ENCODE results near the gene KPNA2.
"Not testable (repeated sequence)": the region's sequence is repeated elsewhere in the genome, so short reads cannot be mapped to it uniquely, and the experiment has no call there.

KPNA2 gene

DNA sequence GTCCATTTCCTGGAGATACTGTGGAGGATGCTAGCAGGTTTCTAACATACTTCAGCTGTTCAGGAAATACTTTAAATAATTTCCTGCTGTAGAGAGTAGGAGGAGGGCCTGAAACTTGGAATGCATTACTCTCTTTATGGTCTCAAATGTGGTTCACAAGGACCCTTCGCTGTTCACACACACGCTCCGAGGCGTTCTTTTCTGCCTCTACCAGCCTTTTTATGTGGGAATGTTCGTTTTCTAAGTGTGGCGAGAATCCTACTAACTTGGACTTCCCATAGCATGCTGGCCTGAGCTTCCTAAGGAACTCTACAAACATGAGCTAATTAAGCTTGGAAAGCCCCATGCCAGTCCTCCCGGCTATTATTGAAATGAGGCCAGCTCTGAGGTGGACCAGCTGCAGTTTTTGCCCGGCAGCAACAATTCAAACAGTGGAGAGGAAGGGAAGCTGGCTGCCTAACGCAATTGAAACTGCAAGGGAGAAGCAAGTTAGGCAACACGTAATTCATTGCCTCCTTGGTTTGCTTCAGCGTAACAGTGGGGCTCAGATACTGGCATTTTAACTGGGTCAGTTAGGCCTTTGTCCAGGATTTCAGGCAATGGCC is 18.9 kb downstream of the KPNA2 start:
- Histone ChIP-seq H3K4me3 (ENCODE audit: low read length) (no peak overlapping the region), H3K36me3 (ENCODE audit: insufficient read depth, low read length) (no peaks in the 10 kb centered on the region), H3K4me1 (ENCODE audit: insufficient read depth, low read length) (peaks cover 7% of the 10 kb centered on the region), H3K9me3 (ENCODE audit: low read length) (no peaks in the 10 kb centered on the region), H3K27me3 (ENCODE audit: insufficient read depth, low read length) (no peaks in the 10 kb centered on the region), H2AFZ (ENCODE audit: low read depth, low read length) (no peak overlapping the region)

DNA sequence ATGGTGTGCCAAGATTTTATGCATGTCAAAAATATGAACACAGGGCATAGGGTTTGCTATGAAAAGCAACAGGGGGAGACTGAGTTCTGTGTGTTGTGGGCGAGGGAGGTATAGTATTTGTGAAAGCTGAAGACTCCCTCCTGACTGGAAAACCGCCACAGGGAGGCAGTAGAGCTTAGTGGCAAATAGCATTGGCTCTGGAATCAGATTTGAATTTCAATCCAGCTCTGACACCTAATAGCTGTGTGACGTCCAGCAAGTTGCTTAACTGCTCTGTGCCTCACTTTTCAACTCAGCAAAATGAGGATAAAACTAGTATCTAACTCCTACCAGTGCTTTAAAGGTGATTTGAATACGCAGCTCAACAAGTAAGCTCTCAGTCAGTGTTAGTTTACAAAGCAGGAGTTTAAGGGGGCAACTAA is 22.0 kb downstream of the KPNA2 start:
- H3K4me1 ChIP-seq (ENCODE audit: insufficient read depth, low read length): peaks cover 7% of the 10 kb centered on the region
- H3K9me3 ChIP-seq (ENCODE audit: low read length): no peaks in the 10 kb centered on the region
- no peak overlapping the region for H2AFZ ChIP-seq (ENCODE audit: low read depth, low read length)
- no peaks in the 10 kb centered on the region for H3K27me3 ChIP-seq (ENCODE audit: insufficient read depth, low read length)
- no peaks in the 10 kb centered on the region for H3K36me3 ChIP-seq (ENCODE audit: insufficient read depth, low read length)
- H3K4me3 ChIP-seq (ENCODE audit: low read length): no peak overlapping the region

DNA sequence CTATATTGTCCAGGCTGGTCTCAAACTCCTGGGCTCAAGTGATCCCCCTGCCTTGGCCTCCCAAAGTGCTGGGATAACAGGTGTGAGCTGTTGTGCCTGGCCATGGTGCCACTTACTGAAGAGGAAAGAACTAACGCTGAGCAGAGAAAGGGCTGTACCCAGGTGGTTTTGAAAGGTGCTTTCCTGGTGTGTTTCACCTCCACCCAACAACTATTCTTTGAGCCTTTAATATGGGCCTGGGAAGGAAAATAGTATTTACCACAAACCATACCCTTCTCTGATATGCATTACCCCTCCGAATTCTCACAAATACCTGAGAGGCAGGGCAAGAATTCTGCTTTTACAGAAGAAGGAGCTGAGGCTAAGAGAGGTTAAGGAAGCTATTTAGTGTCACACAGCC is 24.8 kb downstream of the KPNA2 start:
- Histone ChIP-seq H3K36me3 (ENCODE audit: insufficient read depth, low read length) (no peaks in the 10 kb centered on the region), H3K27me3 (ENCODE audit: insufficient read depth, low read length) (no peaks in the 10 kb centered on the region), H3K4me1 (ENCODE audit: insufficient read depth, low read length) (no peaks in the 10 kb centered on the region), H3K9me3 (ENCODE audit: low read length) (no peaks in the 10 kb centered on the region), H3K4me3 (ENCODE audit: low read length) (no peak overlapping the region), H2AFZ (ENCODE audit: low read depth, low read length) (no peak overlapping the region)

DNA sequence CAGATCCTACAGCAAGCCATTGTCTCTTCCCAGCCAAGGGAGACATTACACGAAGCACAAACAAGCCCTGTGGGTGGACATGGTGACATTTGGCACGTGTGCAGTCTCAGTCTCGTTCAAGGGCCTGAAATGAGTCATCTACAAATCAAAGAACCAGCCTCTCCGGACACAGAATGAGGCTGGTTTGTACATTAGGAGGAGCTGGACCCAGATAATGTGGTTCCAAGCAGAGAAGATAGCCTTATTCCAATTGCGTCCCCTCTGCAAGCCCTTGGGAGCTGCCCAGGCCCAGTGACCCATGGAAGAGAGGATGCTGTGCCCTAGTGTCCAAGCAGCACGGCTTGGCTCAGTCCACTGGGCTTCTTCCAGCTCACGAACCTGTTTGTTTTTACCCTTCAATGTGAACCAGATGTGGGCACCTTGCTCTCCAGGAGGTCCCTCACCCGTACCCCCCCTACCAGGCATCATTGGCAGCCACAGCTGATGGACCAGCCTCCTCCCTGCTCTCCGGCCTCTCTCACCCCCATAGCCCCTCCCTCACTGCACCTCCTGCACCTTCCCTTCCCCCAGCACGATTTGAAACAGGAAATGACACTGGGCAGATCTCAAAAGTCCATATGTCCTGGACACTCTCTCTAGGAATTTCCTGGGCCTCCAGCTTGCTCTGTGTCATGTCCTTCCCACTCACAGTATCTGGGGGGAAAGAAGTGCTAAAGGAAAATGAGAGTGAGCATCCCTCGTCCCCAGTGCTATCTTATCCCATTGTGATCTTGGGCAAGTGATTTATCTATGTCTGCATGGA is 26.2 kb downstream of the KPNA2 start:
- no peaks in the 10 kb centered on the region for H3K27me3 ChIP-seq (ENCODE audit: insufficient read depth, low read length)
- H3K36me3 ChIP-seq (ENCODE audit: insufficient read depth, low read length): no peaks in the 10 kb centered on the region
- H3K4me1 ChIP-seq (ENCODE audit: insufficient read depth, low read length): no peaks in the 10 kb centered on the region
- no peaks in the 10 kb centered on the region for H3K9me3 ChIP-seq (ENCODE audit: low read length)
- no peak overlapping the region for H2AFZ ChIP-seq (ENCODE audit: low read depth, low read length)
- H3K4me3 ChIP-seq (ENCODE audit: low read length): no peak overlapping the region

GRCh38 chr17:68065366-68065765 is 29.8 kb downstream of the KPNA2 start:
- H3K4me1 ChIP-seq (ENCODE audit: insufficient read depth, low read length); H3K27me3 ChIP-seq (ENCODE audit: insufficient read depth, low read length); H3K36me3 ChIP-seq (ENCODE audit: insufficient read depth, low read length); H3K4me3 ChIP-seq (ENCODE audit: low read length); H2AFZ ChIP-seq (ENCODE audit: low read depth, low read length); H3K9me3 ChIP-seq (ENCODE audit: low read length): not testable (repeated sequence)

DNA sequence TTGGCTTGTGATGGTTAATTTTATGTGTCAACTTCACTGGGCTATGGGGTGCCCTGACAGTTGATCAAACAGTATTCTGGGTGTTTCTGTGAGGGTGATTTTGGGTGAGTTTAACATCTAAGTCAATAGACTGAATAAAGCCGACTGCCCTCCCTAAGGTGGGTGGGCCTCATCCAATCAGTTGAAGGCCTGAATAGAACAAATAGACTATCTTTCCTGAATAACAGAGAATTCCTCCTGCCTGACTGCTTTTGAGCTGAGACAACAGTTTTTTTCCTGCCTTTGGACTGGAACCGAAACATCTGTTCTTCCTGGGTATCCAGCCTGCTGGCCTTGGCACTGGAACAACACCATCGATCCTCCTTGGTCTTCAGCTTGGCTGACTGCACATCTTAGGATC is 33.0 kb downstream of the KPNA2 start:
- not testable (repeated sequence) for H3K4me1 ChIP-seq (ENCODE audit: insufficient read depth, low read length); H3K27me3 ChIP-seq (ENCODE audit: insufficient read depth, low read length)

GRCh38 chr17:68070582-68071444 is 35.3 kb downstream of the KPNA2 start:
- H3K36me3 ChIP-seq (ENCODE audit: insufficient read depth, low read length); H2AFZ ChIP-seq (ENCODE audit: low read depth, low read length); H3K4me1 ChIP-seq (ENCODE audit: insufficient read depth, low read length); H3K27me3 ChIP-seq (ENCODE audit: insufficient read depth, low read length); H3K9me3 ChIP-seq (ENCODE audit: low read length); H3K4me3 ChIP-seq (ENCODE audit: low read length): not testable (repeated sequence)

More for the DNA sequence above, 33.0 kb downstream of the KPNA2 start:
- H3K4me3 ChIP-seq (ENCODE audit: low read length); H3K9me3 ChIP-seq (ENCODE audit: low read length); H2AFZ ChIP-seq (ENCODE audit: low read depth, low read length); H3K36me3 ChIP-seq (ENCODE audit: insufficient read depth, low read length): not testable (repeated sequence)

- Histone ChIP-seq H3K27me3 (ENCODE audit: insufficient read depth, low read length) (no peaks in the 10 kb centered on the region), H3K4me1 (ENCODE audit: insufficient read depth, low read length) (no peaks in the 10 kb centered on the region), H3K36me3 (ENCODE audit: insufficient read depth, low read length) (no peaks in the 10 kb centered on the region), H3K4me3 (ENCODE audit: low read length) (no peak overlapping the region), H2AFZ (ENCODE audit: low read depth, low read length) (no peak overlapping the region), H3K9me3 (ENCODE audit: low read length) (no peaks in the 10 kb centered on the region)
Observed at GRCh38 chr17:68074279-68074678, 38.7 kb downstream of the KPNA2 start.

- not testable (repeated sequence) for H3K4me1 ChIP-seq (ENCODE audit: insufficient read depth, low read length); H3K27me3 ChIP-seq (ENCODE audit: insufficient read depth, low read length); H3K4me3 ChIP-seq (ENCODE audit: low read length); H2AFZ ChIP-seq (ENCODE audit: low read depth, low read length); H3K36me3 ChIP-seq (ENCODE audit: insufficient read depth, low read length); H3K9me3 ChIP-seq (ENCODE audit: low read length)
Observed at GRCh38 chr17:68075953-68076607, 40.5 kb downstream of the KPNA2 start.

DNA sequence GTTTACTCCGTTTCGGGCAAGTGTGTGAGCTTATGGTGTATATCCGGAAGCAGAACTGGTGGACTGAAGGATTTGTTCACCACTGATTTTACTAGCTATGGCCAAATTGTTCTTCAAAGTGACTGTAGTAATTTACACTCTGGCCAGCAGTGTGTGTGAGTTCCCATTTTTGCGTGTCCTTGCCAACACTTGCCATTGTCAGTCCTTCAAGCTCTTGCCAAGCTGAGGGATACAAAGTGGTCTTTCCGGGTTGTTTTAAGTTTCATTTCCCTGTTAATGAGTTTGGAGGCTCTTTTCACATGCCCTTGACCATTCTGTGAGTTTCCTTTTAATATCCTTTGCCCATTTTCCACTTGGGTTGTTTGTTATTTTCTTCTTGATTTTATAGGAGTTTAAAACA is 42.0 kb downstream of the KPNA2 start:
- not testable (repeated sequence) for H3K9me3 ChIP-seq (ENCODE audit: low read length); H3K27me3 ChIP-seq (ENCODE audit: insufficient read depth, low read length); H2AFZ ChIP-seq (ENCODE audit: low read depth, low read length); H3K4me3 ChIP-seq (ENCODE audit: low read length); H3K36me3 ChIP-seq (ENCODE audit: insufficient read depth, low read length); H3K4me1 ChIP-seq (ENCODE audit: insufficient read depth, low read length)

DNA sequence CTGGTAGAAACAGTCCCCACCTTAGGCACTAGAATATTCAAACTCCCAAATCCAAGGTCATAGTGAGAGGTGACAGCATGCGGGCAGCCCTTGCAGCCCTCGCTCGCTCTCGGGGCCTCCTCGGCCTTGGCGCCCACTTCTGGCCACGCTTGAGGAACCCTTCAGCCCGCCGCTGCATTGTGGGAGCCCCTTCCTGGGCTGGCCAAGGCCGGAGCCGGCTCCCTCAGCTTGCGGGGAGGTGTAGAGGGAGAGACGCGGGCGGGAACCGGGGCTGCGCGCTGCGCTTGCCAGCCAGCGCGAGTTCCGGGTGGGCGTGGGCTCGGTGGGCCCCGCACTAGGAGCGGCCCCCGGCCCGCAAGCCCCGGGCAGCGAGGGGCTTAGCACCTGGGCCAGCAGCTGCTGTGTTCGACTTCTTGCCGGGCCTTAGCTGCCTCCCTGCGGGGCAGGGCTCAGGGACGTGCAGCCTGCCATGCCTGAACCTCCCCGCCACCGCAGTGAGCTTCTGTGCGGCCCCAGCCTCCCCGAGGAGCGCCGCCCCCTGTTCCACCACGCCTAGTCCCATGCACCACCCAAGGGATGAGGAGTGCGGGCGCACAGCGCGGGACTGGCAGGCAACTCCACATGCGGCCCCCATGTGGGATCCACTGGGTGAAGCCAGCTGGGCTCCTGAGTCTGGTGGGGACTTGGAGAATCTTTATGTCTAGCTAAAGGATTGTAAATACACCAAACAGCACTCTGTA is 45.0 kb downstream of the KPNA2 start:
- H3K36me3 ChIP-seq (ENCODE audit: insufficient read depth, low read length): no peaks in the 10 kb centered on the region
- no peaks in the 10 kb centered on the region for H3K27me3 ChIP-seq (ENCODE audit: insufficient read depth, low read length)
- H3K4me1 ChIP-seq (ENCODE audit: insufficient read depth, low read length): no peaks in the 10 kb centered on the region
- H3K4me3 ChIP-seq (ENCODE audit: low read length): no peak overlapping the region
- no peak overlapping the region for H2AFZ ChIP-seq (ENCODE audit: low read depth, low read length)
- no peaks in the 10 kb centered on the region for H3K9me3 ChIP-seq (ENCODE audit: low read length)

DNA sequence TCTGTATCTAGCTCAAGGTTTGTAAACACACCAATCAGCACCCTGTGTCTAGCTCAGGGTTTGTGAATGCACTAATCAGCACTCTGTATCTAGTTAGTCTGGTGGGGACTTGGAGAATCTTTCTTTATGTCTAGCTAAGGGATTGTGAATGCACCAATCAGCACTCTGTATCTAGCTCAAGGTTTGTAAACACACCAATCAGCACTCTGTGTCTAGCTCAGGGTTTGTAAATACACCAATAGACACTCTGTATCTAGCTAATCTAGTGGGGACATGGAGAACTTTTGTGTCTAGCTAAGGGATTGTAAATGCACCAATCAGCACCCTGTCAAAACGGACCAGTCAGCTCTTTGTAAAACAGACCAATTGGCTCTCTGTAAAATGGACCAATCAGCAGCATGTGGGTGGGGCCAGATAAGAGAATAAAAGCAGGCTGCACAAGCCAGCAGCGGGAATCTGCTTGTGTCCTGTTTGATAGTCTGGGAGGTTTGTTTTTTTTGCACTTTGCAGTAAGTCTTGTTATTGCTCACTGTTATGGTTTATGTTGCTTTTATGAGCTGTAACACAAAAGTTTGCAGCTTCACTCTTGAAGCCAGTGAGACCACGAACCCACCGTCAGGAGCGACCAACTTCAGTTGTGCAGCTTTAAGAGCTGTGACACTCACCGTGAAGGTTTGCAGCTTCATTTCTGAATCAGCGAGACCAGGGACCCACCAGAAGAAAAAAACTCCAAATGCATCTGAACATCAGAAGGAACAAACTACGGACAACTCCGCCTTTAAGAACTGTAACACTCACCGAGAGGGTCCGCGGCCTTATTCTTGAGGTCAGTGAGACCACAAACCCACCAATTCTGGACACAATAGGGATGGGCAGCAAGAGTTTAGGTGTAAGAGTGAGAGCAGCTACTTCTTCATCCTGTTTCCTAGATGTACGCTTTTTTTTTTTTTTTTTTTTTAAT is 46.0 kb downstream of the KPNA2 start:
- not testable (repeated sequence) for H3K36me3 ChIP-seq (ENCODE audit: insufficient read depth, low read length); H2AFZ ChIP-seq (ENCODE audit: low read depth, low read length); H3K9me3 ChIP-seq (ENCODE audit: low read length); H3K27me3 ChIP-seq (ENCODE audit: insufficient read depth, low read length); H3K4me3 ChIP-seq (ENCODE audit: low read length); H3K4me1 ChIP-seq (ENCODE audit: insufficient read depth, low read length)
